Hepatocyte (in vitro differentiated cells): ENCODE results near the gene CMIP. TPM values are rescaled to one million over a fixed set of nuclear protein-coding genes. Genes with fewer than 3 reads are reported as not detected.

ENCODE experiments used
- DNase-seq: peaks from one replicate; pipeline ENCODE4 v3.0.0-alpha.2; 2016; ENCODE audit warnings: low spot score
- H2AFZ ChIP-seq: fragments of 200-600 bp; sonication (generic); 2 replicates; pipeline ENCODE4 v1.6.0; 2016; ENCODE audit warnings: antibody characterized with exemption, mild to moderate bottlenecking
- H3K27ac ChIP-seq: fragments of 200-600 bp; sonication (generic); 2 replicates; pipeline ENCODE4 v1.5.1; 2016; ENCODE audit warnings: mild to moderate bottlenecking
- H3K27me3 ChIP-seq: fragments of 200-600 bp; sonication (generic); 2 replicates; pipeline ENCODE4 v1.6.1; 2016
- H3K36me3 ChIP-seq: fragments of 200-600 bp; sonication (generic); replicated peaks from 2 replicates; pipeline ENCODE4 v1.5.1; 2016; ENCODE audit warnings: low read depth; ENCODE audit not compliant: insufficient read depth
- H3K4me1 ChIP-seq: fragments of 200-600 bp; sonication (generic); 2 replicates; pipeline ENCODE4 v1.5.1; 2016; ENCODE audit warnings: mild to moderate bottlenecking, moderate library complexity; ENCODE audit not compliant: insufficient read depth
- H3K4me2 ChIP-seq: fragments of 200-600 bp; sonication (generic); 2 replicates; pipeline ENCODE4 v1.6.0; 2016
- H3K4me3 ChIP-seq: fragments of 200-600 bp; sonication (generic); 2 replicates; pipeline ENCODE4 v1.5.1; 2016; ENCODE audit warnings: mild to moderate bottlenecking
- H3K79me2 ChIP-seq: fragments of 200-600 bp; sonication (generic); 2 replicates; pipeline ENCODE4 v1.6.0; 2017; ENCODE audit warnings: mild to moderate bottlenecking
- H3K9me2 ChIP-seq: fragments of 200-600 bp; sonication (generic); replicated peaks from 2 replicates; pipeline ENCODE4 v1.6.0; 2017; ENCODE audit warnings: mild to moderate bottlenecking; ENCODE audit not compliant: insufficient read depth
- H3K9me3 ChIP-seq: fragments of 200-600 bp; sonication (generic); 2 replicates; pipeline ENCODE4 v1.5.1; 2016; ENCODE audit warnings: low read depth, mild to moderate bottlenecking
- H4K20me1 ChIP-seq: fragments of 200-600 bp; sonication (generic); 2 replicates; pipeline ENCODE4 v1.6.0; 2016; ENCODE audit warnings: mild to moderate bottlenecking; ENCODE audit not compliant: insufficient read depth, poor library complexity, severe bottlenecking
- EZH2 ChIP-seq: fragments of 200-600 bp; sonication (generic); IDR thresholded peaks from 2 replicates; pipeline ENCODE4 v1.6.1; 2016; ENCODE audit warnings: antibody characterized with exemption, mild to moderate bottlenecking, borderline replicate concordance
- EZH2phosphoT487 ChIP-seq: fragments of 200-600 bp; sonication (generic); IDR thresholded peaks from one replicate; pipeline ENCODE4 v1.6.1; 2018; ENCODE audit warnings: antibody characterized with exemption, mild to moderate bottlenecking, low read depth, moderate library complexity; ENCODE audit not compliant: unreplicated experiment, severe bottlenecking
- WGBS: methylation state at CpG from one replicate; pipeline ENCODE4 v1.1.6; 2016; ENCODE audit warnings: low lambda C conversion rate; ENCODE audit errors: missing lambda C conversion rate; 5-methylcytosine and 5-hydroxymethylcytosine counted together
- polyA plus RNA-seq: library from polyadenylated mRNA; unstranded; fragments of >200 nt; fragmentation: Nextera tagmentation; extraction: Ambion mirVana; gene quantifications from 2 replicates; pipeline ENCODE4 v1.2.1, GENCODE V29; 2016
- total RNA-seq: library from RNA; depleted of rRNA; stranded (reverse); fragments of >200 nt; gene quantifications from 2 replicates; pipeline ENCODE4 v1.2.3, GENCODE V29; 2014
- TF ChIP-seq, protein P1 (sequence below): fragments of 200-600 bp; sonication (generic); IDR thresholded peaks from 2 replicates; pipeline ENCODE4 v1.5.1; 2016; ENCODE audit warnings: antibody characterized with exemption, mild to moderate bottlenecking; ENCODE audit not compliant: poor library complexity

The CMIP gene
- total and polyA plus RNA-seq, 2 experiments from 2014 or later = 5.8 to 17.8 TPM

DNA sequence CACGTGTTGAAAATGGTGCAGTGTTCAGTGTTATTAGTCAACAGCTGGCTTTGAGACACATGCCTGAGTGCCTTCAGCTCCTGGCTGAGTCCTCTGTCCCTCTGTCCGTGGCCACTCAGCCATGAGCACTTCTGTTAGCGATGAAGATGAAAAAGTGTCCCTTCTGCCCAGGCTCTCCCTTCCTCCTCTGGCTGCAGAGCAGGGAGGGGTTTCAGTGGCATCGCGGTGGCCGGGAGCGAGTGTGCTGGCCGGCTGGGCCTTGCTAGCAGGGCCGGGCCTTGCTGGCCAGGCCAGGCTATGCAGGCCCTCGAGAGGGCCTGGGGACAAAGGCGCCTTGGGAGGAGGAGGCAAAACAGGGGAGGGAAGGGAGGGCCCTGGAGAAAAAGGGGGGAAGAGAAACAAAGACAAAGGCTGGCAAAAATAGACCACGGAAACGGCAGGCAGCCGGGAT lies 47.7 kb downstream of the CMIP start:
- H4K20me1 ChIP-seq = peaks cover 80% of the 10 kb centered on the region
- no peak for TF ChIP-seq EZH2phosphoT487
- TF ChIP-seq, protein P1, sequence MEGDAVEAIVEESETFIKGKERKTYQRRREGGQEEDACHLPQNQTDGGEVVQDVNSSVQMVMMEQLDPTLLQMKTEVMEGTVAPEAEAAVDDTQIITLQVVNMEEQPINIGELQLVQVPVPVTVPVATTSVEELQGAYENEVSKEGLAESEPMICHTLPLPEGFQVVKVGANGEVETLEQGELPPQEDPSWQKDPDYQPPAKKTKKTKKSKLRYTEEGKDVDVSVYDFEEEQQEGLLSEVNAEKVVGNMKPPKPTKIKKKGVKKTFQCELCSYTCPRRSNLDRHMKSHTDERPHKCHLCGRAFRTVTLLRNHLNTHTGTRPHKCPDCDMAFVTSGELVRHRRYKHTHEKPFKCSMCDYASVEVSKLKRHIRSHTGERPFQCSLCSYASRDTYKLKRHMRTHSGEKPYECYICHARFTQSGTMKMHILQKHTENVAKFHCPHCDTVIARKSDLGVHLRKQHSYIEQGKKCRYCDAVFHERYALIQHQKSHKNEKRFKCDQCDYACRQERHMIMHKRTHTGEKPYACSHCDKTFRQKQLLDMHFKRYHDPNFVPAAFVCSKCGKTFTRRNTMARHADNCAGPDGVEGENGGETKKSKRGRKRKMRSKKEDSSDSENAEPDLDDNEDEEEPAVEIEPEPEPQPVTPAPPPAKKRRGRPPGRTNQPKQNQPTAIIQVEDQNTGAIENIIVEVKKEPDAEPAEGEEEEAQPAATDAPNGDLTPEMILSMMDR = no peak
- no peak for TF ChIP-seq EZH2
- H3K36me3 ChIP-seq = no peaks in the 10 kb centered on the region
- no peak overlapping the region for H2AFZ ChIP-seq
- DNase-seq = no peak
- no peak overlapping the region for H3K4me3 ChIP-seq
- H3K4me2 ChIP-seq = no peak overlapping the region
- no peaks in the 10 kb centered on the region for H3K27me3 ChIP-seq
- WGBS = 84% methylated on average over 11 of the region's 14 CpGs
- H3K9me2 ChIP-seq = no peaks in the 10 kb centered on the region
- H3K79me2 ChIP-seq = peaks cover 97% of the 10 kb centered on the region
- no peak overlapping the region for H3K27ac ChIP-seq
- H3K4me1 ChIP-seq = peaks cover 8% of the 10 kb centered on the region
- H3K9me3 ChIP-seq = no peaks in the 10 kb centered on the region

DNA sequence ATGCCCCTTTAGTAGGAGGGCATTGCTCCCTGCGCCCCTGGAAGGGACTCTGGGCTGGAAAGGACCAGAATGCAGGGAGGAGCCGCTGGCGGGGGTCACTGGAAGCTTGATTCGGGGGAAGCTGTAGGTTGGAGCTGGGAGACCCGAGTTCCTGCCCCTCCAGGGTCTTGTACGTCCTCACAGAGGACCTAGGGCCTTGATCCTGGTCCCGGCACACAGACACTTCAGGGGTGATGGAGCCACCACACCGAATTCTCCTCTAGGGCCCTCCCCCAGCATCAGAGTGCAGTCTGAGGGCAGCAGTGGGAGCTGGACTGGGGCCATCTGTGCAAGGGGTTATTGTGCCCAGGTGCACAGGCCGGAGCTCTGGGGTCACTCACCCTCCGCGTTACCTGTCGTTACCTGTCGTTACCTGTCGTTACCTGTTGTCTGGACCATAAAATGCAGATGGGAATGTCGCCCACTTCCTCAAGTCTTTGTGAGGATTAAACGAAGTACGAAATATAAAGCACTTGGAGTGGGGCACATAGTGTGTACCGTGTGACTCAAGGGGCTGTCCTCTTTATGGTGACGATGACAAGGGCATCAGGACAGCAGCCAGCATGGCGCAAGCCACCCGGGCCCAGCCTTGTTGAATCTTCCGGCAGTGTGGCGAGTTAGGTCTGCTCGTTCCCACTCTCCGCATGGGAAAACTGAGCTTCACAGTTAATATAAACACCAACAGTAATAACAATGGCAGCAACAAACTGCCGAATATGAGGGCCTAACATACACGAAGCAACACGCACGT lies 48.6 kb downstream of the CMIP start:
- TF ChIP-seq, protein P1 = no peak
- TF ChIP-seq EZH2 (no peak), EZH2phosphoT487 (no peak)
- H3K36me3 ChIP-seq = no peaks in the 10 kb centered on the region
- DNase-seq = no peak
- peak overlapping the region; percentile 63 for H3K27ac ChIP-seq
- no peaks in the 10 kb centered on the region for H3K27me3 ChIP-seq
- peaks cover 96% of the 10 kb centered on the region for H3K79me2 ChIP-seq
- H3K9me2 ChIP-seq = no peaks in the 10 kb centered on the region
- no peak overlapping the region for H3K4me2 ChIP-seq
- no peak overlapping the region for H2AFZ ChIP-seq
- H3K9me3 ChIP-seq = no peaks in the 10 kb centered on the region
- WGBS = 90% methylated on average over 26 of the region's 29 CpGs
- peaks cover 80% of the 10 kb centered on the region for H4K20me1 ChIP-seq
- H3K4me3 ChIP-seq = no peak overlapping the region
- H3K4me1 ChIP-seq = peaks cover 8% of the 10 kb centered on the region

DNA sequence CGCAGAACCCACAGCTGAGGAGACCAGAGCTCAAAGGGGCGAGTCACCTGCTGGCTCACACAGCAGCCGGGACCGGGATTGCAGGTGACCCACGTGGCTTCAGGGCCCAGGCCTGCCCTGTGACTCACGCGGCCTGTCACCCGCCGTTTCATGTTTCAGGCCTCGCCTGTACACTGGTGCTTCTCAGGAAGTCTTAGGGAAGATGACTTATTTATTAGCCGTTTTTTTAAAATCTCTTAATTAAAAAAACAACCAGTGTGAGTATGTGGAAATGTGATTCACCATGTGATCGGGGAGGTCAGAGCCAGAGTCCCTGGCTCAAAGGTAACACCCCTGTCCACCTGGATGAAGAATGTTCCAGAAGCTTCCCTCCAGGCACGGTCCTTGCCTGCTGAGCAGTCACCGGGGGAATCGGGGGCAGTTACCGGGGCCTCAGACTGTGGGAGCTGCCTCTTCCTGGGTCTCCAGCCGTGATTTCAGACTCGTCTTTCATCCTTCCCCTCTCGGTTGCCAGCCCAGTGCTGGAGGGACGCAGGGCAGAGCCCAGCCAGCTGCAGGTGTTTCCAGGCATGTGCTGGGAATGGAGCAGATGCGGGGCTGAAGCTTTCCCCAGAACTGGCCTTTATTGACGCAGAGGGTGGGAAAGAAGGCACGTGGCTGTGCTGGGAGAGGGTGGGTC lies 49.3 kb downstream of the CMIP start:
- no peaks in the 10 kb centered on the region for H3K27me3 ChIP-seq
- no peaks in the 10 kb centered on the region for H3K9me2 ChIP-seq
- H3K4me3 ChIP-seq = no peak overlapping the region
- H3K79me2 ChIP-seq = peaks cover 95% of the 10 kb centered on the region
- WGBS = 59% methylated on average over 23 of the region's 23 CpGs
- peak overlapping the region; percentile 78 for H3K27ac ChIP-seq
- H3K4me2 ChIP-seq = no peak overlapping the region
- no peak overlapping the region for H2AFZ ChIP-seq
- TF ChIP-seq EZH2 (no peak), EZH2phosphoT487 (no peak)
- TF ChIP-seq, protein P1 = no peak
- H3K4me1 ChIP-seq = peaks cover 8% of the 10 kb centered on the region
- H3K36me3 ChIP-seq = no peaks in the 10 kb centered on the region
- peaks cover 80% of the 10 kb centered on the region for H4K20me1 ChIP-seq
- peak; percentile 88 for DNase-seq
- no peaks in the 10 kb centered on the region for H3K9me3 ChIP-seq
